Activated T-helper 1 cell treated with anti-CD3 and anti-CD28 coated beads, Interleukin-12 subunit alpha, Interleukin-12 subunit beta, Interleukin-2, Interleukin-4 antibody, amounts not matched to agents 30 ng/mL and 10 ng/mL and 1 ng/mL, durations not matched to agents 14 hours and 24 hours and 36 hours (primary cell): Measurements from ENCODE around the gene LTBP4. TPM values are rescaled to one million over a fixed set of nuclear protein-coding genes. Genes with fewer than 3 reads are reported as not detected.

Experiments used
- DNase-seq: peaks from one replicate; pipeline ENCODE4 v3.0.0; 2021; ENCODE audit warnings: low spot score
- H3K27ac Mint-ChIP-seq: one replicate; pipeline ENCODE4 v1.8.0; 2021; ENCODE audit warnings: mild to moderate bottlenecking, mixed read lengths
- H3K27me3 Mint-ChIP-seq: one replicate; pipeline ENCODE4 v1.8.0; 2022; ENCODE audit warnings: mild to moderate bottlenecking, moderate library complexity, mixed read lengths; ENCODE audit not compliant: insufficient read depth
- H3K36me3 Mint-ChIP-seq: one replicate; pipeline ENCODE4 v1.8.0; 2021; ENCODE audit warnings: low read depth, mixed read lengths
- H3K4me1 Mint-ChIP-seq: one replicate; pipeline ENCODE4 v1.8.0; 2021; ENCODE audit warnings: low read depth, mixed read lengths
- H3K4me3 Mint-ChIP-seq: one replicate; pipeline ENCODE4 v1.8.0; 2021; ENCODE audit warnings: mild to moderate bottlenecking, moderate library complexity, mixed read lengths
- H3K9me3 Mint-ChIP-seq: one replicate; pipeline ENCODE4 v1.8.0; 2021; ENCODE audit warnings: mixed read lengths
- intact Hi-C: fragments of 100-400 bp; cut with micrococcal nuclease; formaldehyde crosslinking; loops from one replicate; pipeline ENCODE4 v1.15.1; 2024
- total RNA-seq: library from RNA; stranded (reverse); gene quantifications from 2 replicates; pipeline ENCODE4 v1.2.3, GENCODE V29; 2022

The LTBP4 gene
- total RNA-seq, 1 donor from 2014 or later, result 116 TPM

DNA sequence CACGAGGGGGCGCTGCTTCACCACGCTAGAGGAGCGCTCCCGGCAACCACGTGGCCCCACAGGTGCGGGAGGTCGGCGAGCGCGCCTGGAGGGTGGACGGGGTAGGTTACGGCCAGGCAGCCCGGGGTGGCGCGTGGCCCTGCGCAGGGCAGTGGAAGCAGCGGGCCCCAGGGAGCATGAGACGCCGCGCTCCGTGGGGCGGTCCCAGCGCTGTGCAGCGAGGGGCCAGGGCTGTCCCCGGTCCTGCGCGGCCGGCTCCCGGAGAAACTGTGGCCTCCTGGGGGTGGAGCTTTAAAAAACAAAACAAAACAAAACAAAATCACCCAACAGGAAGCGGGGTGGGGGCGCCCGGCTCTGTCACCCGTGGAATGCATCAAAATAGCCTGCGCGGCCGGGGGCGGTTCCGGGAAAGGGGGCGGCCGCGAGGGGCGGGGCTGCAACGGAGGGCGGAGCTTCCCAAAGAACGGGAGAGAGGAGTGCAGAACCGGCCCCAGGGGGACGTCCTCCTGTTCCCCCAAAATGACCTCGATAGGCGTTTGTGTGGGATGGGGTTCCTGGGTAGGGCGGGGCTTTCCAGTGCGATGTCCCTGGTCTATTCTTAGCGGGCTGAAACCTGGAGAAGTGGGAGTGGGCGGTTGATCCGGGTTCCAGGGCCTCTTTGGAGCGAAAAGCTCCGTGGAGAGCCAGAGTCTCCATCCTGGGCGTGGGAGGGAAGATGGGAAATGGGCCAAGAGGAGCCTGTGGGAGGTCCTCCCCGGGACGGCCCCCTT lies 61.9 kb downstream of the LTBP4 start:
- H3K27ac Mint-ChIP-seq, result peak overlapping the region; percentile 86

DNA sequence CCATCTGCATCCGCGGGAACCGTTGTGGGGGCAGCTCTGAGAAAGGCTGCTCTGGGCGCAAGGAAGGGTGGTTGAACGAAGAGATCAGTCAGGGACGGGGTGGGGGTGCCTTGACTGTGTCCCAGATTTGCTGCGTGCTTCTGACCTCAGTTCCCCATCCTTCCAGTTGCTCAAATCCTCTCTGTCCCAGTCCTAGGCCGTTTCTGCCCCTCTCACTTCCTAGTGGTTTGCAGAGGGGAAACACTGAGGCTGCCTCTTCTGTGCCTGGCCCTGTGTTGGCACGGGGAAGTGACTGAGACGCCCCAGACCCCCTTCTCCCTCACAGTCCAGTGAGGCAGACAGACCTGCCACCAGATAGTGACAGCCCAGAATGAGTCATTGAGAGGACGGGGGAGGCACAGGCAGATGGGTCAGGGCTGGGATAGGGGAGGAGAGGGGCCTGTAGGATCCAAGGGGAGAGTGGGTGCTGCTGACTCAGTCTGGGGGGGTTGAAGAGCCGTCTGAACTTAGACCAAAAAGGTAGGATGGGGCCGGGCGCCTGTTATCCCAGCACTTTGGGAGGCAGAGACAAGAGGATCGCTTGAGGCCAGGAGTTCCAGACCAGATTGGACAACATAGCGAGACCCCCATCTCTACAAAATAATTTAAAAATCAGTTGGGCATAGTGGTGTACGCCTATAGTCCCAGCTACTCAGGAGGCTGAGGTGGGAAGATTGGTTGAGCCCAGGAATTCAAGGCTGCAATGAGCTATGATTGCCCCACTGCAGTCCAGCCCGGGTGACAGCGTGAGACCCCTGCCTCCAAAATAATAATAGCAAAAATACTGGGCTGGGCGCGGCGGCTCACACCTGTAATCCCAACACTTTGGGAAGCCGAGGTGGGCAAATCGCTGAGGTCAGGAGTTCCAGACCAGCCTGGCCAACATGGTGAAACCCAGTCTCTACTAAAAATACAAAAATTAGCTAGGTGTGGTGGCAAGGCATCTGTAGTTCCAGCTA lies 62.8 kb downstream of the LTBP4 start:
- H3K4me3 Mint-ChIP-seq, result peak overlapping the region; percentile 80
- DNase-seq, result no peak
- peaks cover 2% of the 10 kb centered on the region for H3K27me3 Mint-ChIP-seq
- peaks cover 20% of the 10 kb centered on the region for H3K4me1 Mint-ChIP-seq
- intact Hi-C loops, result loop anchor here (1.0 kb wide), 7 partner anchors 26 to 598 kb away; partner anchors contain the start of genes ACTMAP, NUMBL and RAB4B
- peaks cover 8% of the 10 kb centered on the region for H3K36me3 Mint-ChIP-seq
- H3K9me3 Mint-ChIP-seq, result no peaks in the 10 kb centered on the region
- peak overlapping the region; percentile 86 for H3K27ac Mint-ChIP-seq

More for the DNA sequence above, 61.9 kb downstream of the LTBP4 start:
- Mint-ChIP-seq H3K4me3 (peak overlapping the region; percentile 80), H3K36me3 (peaks cover 4% of the 10 kb centered on the region), H3K4me1 (peaks cover 20% of the 10 kb centered on the region), H3K9me3 (no peaks in the 10 kb centered on the region), H3K27me3 (peaks cover 2% of the 10 kb centered on the region)
- intact Hi-C loops, result loop anchor here (1.0 kb wide), 9 partner anchors 27 to 599 kb away; partner anchors contain the start of genes ACTMAP, NUMBL and RAB4B
- peak; percentile 87 for DNase-seq

DNA sequence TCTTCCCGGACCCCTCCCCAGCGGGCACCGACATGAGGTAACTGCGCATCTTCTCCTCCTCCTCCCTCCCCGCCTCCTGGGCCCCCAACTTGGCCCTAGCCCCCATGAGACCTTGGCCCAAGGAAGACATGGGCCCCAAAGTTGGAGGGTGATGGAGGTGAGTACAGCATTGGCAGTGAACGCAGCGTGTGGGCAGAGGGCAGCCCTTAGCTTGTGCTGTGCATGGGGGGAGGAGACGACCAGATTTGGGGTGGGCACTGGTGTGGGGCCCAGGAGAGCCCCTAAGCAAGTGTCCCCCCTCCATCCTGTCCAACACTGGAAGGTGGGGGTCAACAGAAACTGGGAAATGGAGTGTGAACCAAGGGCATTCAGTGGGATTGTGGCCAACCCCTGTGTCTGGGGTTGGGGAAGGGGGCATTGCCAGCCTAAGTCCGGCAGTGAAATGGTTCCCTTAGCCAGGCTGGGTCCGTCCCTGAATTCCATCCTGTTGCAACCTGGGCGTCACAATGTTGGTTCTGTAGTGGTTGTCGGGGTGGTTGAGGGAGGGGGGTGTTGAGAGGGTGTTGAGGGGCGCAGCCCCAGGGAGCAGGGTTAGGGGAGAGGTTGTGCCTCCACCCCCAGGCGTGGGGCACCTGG lies 65.8 kb downstream of the LTBP4 start:
- peaks cover 26% of the 10 kb centered on the region for H3K36me3 Mint-ChIP-seq
- peaks cover 2% of the 10 kb centered on the region for H3K27me3 Mint-ChIP-seq
- no peak for DNase-seq
- H3K4me3 Mint-ChIP-seq, result no peak overlapping the region
- peaks cover 4% of the 10 kb centered on the region for H3K9me3 Mint-ChIP-seq
- H3K4me1 Mint-ChIP-seq, result peaks cover 20% of the 10 kb centered on the region
- H3K27ac Mint-ChIP-seq, result no peak overlapping the region
- intact Hi-C loops, result no loop called here

DNA sequence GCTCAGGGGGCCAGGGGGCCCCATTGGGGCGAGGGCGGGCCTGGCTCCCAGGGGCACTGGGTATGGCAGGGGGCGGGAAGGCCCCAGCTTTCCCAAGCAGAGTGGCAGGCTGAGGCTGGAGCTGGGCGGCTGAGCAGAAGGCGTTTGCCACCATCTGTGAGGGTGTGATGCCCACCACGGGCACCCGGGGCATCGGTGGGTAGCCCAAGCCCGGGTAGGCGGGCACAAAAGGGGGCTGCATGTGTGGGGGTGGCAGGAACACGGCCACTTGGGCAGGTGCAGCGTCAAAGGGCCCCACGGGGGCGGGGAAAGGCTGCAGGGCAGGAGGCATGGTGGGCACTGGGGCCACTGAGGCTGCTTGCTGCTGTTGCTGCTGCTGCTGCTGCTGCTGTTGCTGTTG lies 66.4 kb downstream of the LTBP4 start:
- Mint-ChIP-seq H3K4me3 (no peak overlapping the region), H3K4me1 (peaks cover 20% of the 10 kb centered on the region), H3K36me3 (peaks cover 26% of the 10 kb centered on the region), H3K9me3 (peaks cover 4% of the 10 kb centered on the region), H3K27me3 (peaks cover 2% of the 10 kb centered on the region), H3K27ac (no peak overlapping the region)
- intact Hi-C loops, result no loop called here
- DNase-seq, result no peak

DNA sequence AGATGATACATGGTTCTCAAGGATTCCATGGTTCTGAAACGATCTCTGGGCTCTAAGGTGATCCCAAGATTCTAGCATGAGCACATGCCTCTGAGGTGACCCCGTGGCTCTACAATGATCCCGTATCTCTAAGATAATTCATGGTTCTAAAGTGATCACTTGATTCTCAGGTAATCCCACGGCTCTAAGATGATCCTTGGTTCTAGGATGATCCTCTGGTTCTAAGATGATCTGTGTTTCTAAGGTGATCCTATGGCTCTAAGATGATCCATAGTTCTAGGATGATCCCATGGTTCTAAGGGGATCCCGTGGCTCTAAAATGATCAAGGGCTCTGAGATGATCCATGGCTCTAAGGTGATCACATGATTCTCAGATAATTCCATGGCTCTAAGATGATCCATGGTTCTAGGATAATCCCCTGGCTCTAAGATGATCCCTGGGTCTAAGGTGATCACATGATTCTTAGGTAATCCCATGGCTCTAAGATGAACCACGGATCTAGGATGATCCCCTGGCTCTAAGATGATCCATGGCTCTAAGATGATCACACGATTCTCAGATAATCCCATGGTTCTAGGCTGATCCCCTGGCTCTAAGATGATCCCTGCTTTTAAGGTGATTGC lies 67.9 kb downstream of the LTBP4 start:
- Mint-ChIP-seq H3K36me3 (peaks cover 26% of the 10 kb centered on the region), H3K4me1 (peaks cover 10% of the 10 kb centered on the region), H3K27ac (no peak overlapping the region), H3K27me3 (no peaks in the 10 kb centered on the region), H3K9me3 (peaks cover 4% of the 10 kb centered on the region), H3K4me3 (no peak overlapping the region)
- no peak for DNase-seq
- intact Hi-C loops, result no loop called here

DNA sequence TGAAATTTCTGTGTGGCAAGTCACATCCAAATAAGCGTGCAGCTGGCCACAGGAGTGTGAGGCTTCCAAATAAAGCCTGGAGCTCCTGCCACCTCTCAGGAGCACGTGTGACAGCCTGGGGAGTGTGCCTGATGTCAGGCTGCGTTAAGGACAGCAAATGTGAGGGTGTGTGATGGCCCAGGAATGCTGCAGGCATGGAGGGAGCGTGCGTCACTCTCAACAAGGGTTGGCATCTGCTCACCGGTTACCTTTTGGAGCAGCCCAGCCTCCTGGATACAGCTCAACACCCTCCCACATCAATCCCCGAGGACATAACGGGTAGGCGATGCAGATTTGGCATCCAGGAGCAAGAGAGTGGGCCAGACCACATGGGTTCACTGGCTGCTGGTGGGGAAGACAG lies 70.2 kb downstream of the LTBP4 start:
- Mint-ChIP-seq H3K4me3 (no peak overlapping the region), H3K9me3 (peaks cover 4% of the 10 kb centered on the region), H3K27ac (no peak overlapping the region), H3K36me3 (peaks cover 28% of the 10 kb centered on the region), H3K27me3 (no peaks in the 10 kb centered on the region), H3K4me1 (peaks cover 6% of the 10 kb centered on the region)
- no peak for DNase-seq
- intact Hi-C loops, result no loop called here

DNA sequence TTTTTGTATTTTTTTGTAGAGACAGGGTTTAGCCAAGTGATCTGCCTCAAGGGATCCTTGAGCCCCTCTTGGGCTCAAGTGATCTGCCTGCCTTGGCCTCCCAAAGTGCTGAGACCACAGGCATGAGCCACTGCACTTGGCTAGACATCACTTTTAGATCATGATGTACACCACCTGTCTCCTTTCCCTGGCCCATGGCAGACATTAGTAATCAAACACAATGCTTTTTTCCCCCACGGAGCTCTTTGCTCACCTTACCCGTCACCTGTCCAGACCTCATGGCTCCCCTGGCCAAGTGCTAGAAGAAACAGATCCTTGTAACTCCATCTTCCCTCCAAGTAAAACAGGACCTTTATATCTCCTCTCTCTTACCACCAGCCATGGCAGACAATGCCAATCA lies 70.9 kb downstream of the LTBP4 start:
- H3K4me1 Mint-ChIP-seq, result peaks cover under 1% of the 10 kb centered on the region
- H3K27me3 Mint-ChIP-seq, result no peaks in the 10 kb centered on the region
- H3K9me3 Mint-ChIP-seq, result peaks cover 4% of the 10 kb centered on the region
- no peak overlapping the region for H3K27ac Mint-ChIP-seq
- intact Hi-C loops, result no loop called here
- no peak overlapping the region for H3K4me3 Mint-ChIP-seq
- H3K36me3 Mint-ChIP-seq, result peaks cover 24% of the 10 kb centered on the region
- DNase-seq, result no peak

DNA sequence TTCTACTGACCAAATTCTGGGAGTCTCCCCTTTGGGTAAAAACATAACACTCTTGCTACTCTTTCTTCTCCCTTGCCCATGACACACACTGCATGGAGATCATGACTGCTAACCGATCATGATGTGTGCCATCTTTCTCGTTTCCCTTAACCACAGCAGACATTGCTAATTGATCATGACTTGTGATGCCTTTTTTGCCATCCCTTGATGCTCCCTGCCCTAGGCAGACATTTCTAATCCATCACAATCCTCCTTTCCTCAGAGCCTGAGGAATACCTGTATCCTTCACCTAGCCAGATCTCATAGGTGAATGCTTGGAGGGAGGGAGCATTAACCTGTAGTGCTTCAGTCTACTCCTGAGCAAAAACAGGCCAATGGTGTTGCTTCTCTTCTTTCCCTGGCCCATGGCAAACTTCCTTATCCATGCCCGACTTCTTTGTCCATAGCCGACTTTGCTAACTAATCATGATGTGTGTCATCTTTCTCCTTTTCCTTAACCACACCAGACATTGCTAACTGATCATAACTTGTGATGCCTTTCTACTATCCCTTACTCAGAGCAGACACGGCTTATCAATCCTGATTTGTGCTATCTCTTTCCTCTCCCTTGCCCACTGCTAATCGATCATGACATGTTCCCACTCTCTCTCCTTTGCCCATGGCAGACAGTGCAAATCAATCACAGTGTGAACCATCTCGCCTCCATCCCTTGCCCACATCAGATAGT lies 71.6 kb downstream of the LTBP4 start:
- H3K36me3 Mint-ChIP-seq, result peaks cover 26% of the 10 kb centered on the region
- H3K9me3 Mint-ChIP-seq, result peaks cover 4% of the 10 kb centered on the region
- H3K4me1 Mint-ChIP-seq, result no peaks in the 10 kb centered on the region
- no peaks in the 10 kb centered on the region for H3K27me3 Mint-ChIP-seq
- intact Hi-C loops, result no loop called here
- H3K4me3 Mint-ChIP-seq, result no peak overlapping the region
- no peak overlapping the region for H3K27ac Mint-ChIP-seq
- no peak for DNase-seq

DNA sequence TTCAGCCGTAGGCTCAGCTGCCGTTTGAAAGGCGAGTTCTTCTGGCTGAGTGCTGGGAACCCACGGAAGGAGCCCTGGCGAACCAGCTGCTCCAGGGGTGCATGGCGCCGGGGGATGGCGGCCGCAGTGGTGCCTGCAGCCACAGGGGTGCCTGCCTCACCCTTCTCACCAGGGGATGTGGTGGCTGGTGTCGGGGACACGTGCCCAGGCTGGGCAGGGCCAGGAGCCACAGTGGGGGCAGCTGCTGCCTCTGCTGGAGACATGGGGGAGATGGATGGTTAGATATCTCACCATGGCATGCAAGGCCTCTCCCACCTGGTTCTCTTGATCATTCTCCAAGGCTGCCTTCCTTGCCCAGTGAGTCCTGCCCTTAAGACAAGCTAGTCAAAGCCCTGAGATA lies 72.2 kb downstream of the LTBP4 start:
- no peak overlapping the region for H3K27ac Mint-ChIP-seq
- peaks cover 4% of the 10 kb centered on the region for H3K9me3 Mint-ChIP-seq
- DNase-seq, result no peak
- peaks cover 27% of the 10 kb centered on the region for H3K36me3 Mint-ChIP-seq
- no peak overlapping the region for H3K4me3 Mint-ChIP-seq
- H3K4me1 Mint-ChIP-seq, result no peaks in the 10 kb centered on the region
- intact Hi-C loops, result no loop called here
- no peaks in the 10 kb centered on the region for H3K27me3 Mint-ChIP-seq

DNA sequence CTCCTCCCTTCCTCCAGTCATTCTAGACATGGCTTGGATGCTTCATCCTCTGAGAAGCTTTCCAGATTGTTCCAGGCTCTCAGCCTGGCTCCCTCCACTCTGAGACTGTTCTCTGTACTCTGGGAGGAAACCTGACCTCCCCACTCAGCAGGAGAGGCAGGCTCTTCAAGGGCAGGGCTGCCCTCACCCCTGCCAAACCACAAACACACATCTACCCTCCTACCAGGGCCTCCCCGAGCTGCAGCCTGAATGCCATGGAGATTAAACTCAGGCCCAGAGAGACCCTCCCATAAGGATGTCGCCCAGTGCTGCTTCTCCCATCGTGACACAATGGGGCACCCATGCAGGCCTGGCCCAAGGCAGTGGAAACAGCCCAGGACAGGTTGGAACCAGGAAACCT lies 73.1 kb downstream of the LTBP4 start:
- H3K4me1 Mint-ChIP-seq, result no peaks in the 10 kb centered on the region
- H3K27me3 Mint-ChIP-seq, result no peaks in the 10 kb centered on the region
- peak overlapping the region; percentile 41 for H3K27ac Mint-ChIP-seq
- H3K4me3 Mint-ChIP-seq, result no peak overlapping the region
- H3K36me3 Mint-ChIP-seq, result peaks cover 20% of the 10 kb centered on the region
- DNase-seq, result no peak
- intact Hi-C loops, result no loop called here
- peaks cover 4% of the 10 kb centered on the region for H3K9me3 Mint-ChIP-seq

DNA sequence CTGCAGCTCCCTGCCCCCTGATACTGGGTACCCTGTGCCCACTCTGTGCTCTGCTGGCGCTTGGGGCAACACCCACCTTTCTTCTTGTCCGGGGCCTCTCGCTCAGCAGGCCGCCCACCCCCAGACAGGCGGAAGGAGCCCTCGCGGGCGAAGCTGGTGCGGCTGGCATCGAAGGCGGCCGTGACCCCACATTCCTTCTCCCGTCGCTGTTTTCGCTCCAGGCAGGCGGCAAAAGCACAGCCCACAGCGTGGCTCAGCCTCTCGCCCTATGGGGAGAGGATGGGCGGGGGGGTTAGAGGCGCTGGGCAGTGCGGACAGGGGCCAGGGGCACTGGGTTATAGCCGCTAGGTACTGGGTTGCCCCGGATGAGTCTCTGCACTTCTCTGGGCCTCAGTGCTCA lies 76.0 kb downstream of the LTBP4 start:
- Mint-ChIP-seq H3K4me3 (no peak overlapping the region), H3K27ac (no peak overlapping the region), H3K36me3 (peaks cover 13% of the 10 kb centered on the region), H3K4me1 (no peaks in the 10 kb centered on the region), H3K27me3 (no peaks in the 10 kb centered on the region), H3K9me3 (no peaks in the 10 kb centered on the region)
- DNase-seq, result no peak
- intact Hi-C loops, result no loop called here
